ENCODE results near the gene SLC24A4. TPM values are rescaled to one million over a fixed set of nuclear protein-coding genes. Genes with fewer than 3 reads are reported as not detected.

Gene SLC24A4
- total RNA-seq, 1 donor from 2014 or later = 3.5 TPM

DNA sequence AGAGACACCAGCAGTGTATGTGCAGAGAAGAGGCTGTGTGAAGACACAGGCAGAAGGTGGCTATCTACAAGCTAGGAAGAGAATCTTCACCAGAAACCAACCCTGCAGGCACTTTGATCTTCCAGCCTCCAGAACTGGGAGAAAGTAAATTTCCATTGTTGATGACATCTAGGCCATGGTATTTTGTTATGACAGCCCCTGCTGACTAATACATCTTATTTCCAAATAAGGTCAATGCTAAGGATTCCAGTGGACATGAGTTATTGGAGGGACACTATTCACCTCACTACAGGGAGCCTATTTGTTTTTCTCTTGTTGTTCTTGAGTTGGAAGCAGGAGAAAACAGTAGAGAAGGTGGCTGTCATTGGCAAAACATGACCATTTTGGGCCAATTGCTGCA lies 102.1 kb downstream of the SLC24A4 start:
- intact Hi-C loops (cut with DNase I) = no loop called here
- H3K9me3 ChIP-seq = no peaks in the 10 kb centered on the region
- H3K36me3 ChIP-seq = no peaks in the 10 kb centered on the region
- no peak overlapping the region for H3K27ac ChIP-seq
- DNase-seq = no peak
- no peak overlapping the region for H3K4me3 ChIP-seq
- TF ChIP-seq CTCF (IDR thresholded peaks at IDR 0.05) = no peak
- H3K27me3 ChIP-seq (ENCODE audit: low read depth) = no peaks in the 10 kb centered on the region
- no peak for ATAC-seq
- H3K4me1 ChIP-seq = no peaks in the 10 kb centered on the region

GRCh38 chr14:92426237-92426636 lies 103.3 kb downstream of the SLC24A4 start:
- H3K36me3 ChIP-seq = no peaks in the 10 kb centered on the region
- DNase-seq (no peak), ATAC-seq (peak in 1 of 2 donors; percentile 38)
- no peak for TF ChIP-seq CTCF (IDR thresholded peaks at IDR 0.05)
- H3K27ac ChIP-seq = no peak overlapping the region
- H3K9me3 ChIP-seq = no peaks in the 10 kb centered on the region
- H3K27me3 ChIP-seq (ENCODE audit: low read depth) = no peaks in the 10 kb centered on the region
- no peak overlapping the region for H3K4me3 ChIP-seq
- intact Hi-C loops (cut with DNase I) = no loop called here
- no peaks in the 10 kb centered on the region for H3K4me1 ChIP-seq

DNA sequence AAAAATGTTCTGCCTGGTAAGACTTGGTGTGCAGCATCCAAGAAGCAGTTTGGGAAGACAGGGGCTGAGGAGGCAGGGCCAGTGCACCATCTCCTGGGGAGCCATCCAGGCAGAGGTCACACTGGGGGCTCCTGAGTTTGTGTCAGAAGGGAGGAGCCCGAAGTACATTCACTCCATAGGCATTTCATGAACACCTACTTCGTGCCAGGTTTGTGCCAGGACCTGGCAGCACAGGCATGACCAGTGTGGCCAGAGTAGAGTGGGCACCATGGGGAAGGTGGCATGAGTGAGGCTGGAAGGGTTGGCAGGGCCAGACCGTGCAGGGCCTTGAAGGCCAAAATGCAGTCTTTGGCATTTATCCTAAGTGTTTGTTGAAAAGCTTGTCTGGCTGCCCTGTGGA lies 104.1 kb downstream of the SLC24A4 start:
- no peak for TF ChIP-seq CTCF (IDR thresholded peaks at IDR 0.05)
- no peak for DNase-seq
- H3K36me3 ChIP-seq = no peaks in the 10 kb centered on the region
- no peaks in the 10 kb centered on the region for H3K9me3 ChIP-seq
- H3K4me3 ChIP-seq = no peak overlapping the region
- H3K27ac ChIP-seq = no peak overlapping the region
- no peak for ATAC-seq
- H3K4me1 ChIP-seq = no peaks in the 10 kb centered on the region
- intact Hi-C loops (cut with DNase I) = no loop called here
- no peaks in the 10 kb centered on the region for H3K27me3 ChIP-seq (ENCODE audit: low read depth)

DNA sequence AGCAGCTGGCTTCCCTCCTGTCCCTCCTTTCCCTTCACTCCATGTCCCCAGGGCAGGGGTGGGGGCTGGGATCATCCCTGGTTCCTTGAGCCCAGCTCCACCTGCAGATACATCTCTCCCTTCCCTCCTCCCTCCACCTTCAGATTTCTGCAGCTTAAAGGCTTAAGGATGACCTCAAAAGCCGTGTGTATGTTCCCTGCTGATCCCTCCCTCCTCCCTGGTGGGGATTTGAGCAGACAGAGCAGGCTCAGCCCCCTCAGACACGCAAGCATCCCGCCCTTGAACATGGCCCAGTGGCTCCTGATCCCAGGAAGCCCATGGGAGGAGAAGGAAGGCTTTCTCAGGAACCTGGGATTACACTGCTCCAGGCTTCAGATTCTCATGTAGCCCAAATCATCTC lies 107.7 kb downstream of the SLC24A4 start:
- H3K4me3 ChIP-seq = no peak overlapping the region
- ATAC-seq = no peak
- DNase-seq = no peak
- H3K27ac ChIP-seq = no peak overlapping the region
- no peaks in the 10 kb centered on the region for H3K27me3 ChIP-seq (ENCODE audit: low read depth)
- intact Hi-C loops (cut with DNase I) = no loop called here
- no peak for TF ChIP-seq CTCF (IDR thresholded peaks at IDR 0.05)
- no peaks in the 10 kb centered on the region for H3K4me1 ChIP-seq
- H3K9me3 ChIP-seq = no peaks in the 10 kb centered on the region
- H3K36me3 ChIP-seq = no peaks in the 10 kb centered on the region

GRCh38 chr14:92431199-92431725 lies 108.3 kb downstream of the SLC24A4 start:
- TF ChIP-seq CTCF (IDR thresholded peaks at IDR 0.05) = no peak
- H3K27me3 ChIP-seq (ENCODE audit: low read depth) = no peaks in the 10 kb centered on the region
- no peak for DNase-seq

DNA sequence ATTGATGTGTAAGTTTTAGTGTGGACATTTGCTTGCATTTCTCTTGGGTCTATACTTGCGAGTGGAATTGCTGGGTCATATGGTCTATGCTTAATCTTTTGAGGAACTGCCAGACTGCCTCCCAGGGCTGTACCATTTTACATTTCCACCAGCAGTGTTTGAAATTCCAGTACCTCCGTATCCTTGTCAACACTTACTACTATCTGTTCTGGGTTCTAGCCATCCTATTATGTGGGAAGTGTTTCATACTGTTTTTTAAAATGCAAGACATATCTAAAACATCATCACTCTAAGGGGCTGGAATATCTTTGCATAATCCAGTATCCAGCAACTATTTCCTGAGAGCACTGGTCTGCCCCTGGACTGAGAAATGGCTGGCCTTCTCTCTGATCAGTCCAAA lies 110.4 kb downstream of the SLC24A4 start:
- no peaks in the 10 kb centered on the region for H3K27me3 ChIP-seq (ENCODE audit: low read depth)
- H3K4me3 ChIP-seq = no peak overlapping the region
- no peak for DNase-seq
- no peak for TF ChIP-seq CTCF (IDR thresholded peaks at IDR 0.05)
- no peaks in the 10 kb centered on the region for H3K4me1 ChIP-seq
- ATAC-seq = no peak
- no peak overlapping the region for H3K27ac ChIP-seq
- no peaks in the 10 kb centered on the region for H3K9me3 ChIP-seq
- H3K36me3 ChIP-seq = no peaks in the 10 kb centered on the region
- intact Hi-C loops (cut with DNase I) = no loop called here

More at GRCh38 chr14:92431199-92431725, 108.3 kb downstream of the SLC24A4 start:
- H3K9me3 ChIP-seq = no peaks in the 10 kb centered on the region
- no peak overlapping the region for H3K4me3 ChIP-seq
- intact Hi-C loops (cut with DNase I) = no loop called here
- ATAC-seq = no peak
- no peaks in the 10 kb centered on the region for H3K4me1 ChIP-seq
- no peak overlapping the region for H3K27ac ChIP-seq
- no peaks in the 10 kb centered on the region for H3K36me3 ChIP-seq

Data from lower lobe of right lung (tissue), 2 donors.